Measurements from ENCODE around the gene MDK.

- no peak for TF ChIP-seq CTCF (IDR thresholded peaks at IDR 0.05)
- no peak for TF ChIP-seq POLR2AphosphoS5 (IDR thresholded peaks at IDR 0.05; ENCODE audit: low read depth, low read length)
- TF ChIP-seq REST (IDR thresholded peaks at IDR 0.05; ENCODE audit: insufficient read depth in 1 of 2, low read depth in 2 of 2, low read length in 1 of 2), result no peak
- no peak for TF ChIP-seq TCF7L2 (IDR thresholded peaks at IDR 0.05; ENCODE audit: low read depth, low read length)
- no peak for TF ChIP-seq SIN3A (IDR thresholded peaks at IDR 0.05; ENCODE audit: borderline replicate concordance, insufficient read depth, low read depth, low read length)
These were observed 5.9 kb upstream of the MDK start for GRCh38 chr11:46375392-46376101.

Data from Panc1 (cell line).